ENCODE results near the gene DNM3. TPM values are rescaled to one million over a fixed set of nuclear protein-coding genes. Genes with fewer than 3 reads are reported as not detected.

DNM3 gene
- total RNA-seq, 1 donor from 2014 or later: 1.6 TPM

DNA sequence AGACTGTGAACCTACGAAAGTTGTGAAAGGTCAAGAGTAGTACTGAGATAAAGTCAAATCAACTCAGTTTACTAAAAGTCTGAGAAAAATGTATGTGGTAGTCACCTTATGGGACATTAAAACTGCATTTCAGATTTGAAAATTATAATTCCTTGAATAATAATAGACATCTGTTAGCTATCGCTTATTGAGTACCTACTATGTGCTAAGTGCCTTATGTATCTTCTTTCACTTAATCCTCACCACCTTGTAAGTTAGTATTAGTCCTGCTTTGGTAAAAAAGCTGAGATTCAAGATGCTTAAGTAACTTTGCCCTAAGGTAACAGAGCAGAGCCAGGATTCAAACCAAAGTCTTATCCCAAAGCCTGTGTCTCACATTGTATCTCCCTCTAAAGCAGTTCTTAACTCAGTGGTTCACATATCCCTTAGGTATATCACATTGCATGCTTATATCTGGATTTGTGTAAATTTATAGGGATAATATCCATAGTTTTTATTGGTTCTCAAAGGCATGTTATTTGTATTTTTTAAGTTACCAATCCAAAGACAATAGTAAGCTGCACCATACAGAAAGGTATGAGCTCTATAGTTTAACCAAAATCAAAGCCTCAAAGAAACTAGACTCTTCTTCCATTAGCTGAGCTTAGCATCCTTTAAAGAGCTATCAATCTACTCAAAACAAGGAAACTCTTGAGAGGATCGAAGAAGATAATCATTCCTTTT lies 601.7 kb downstream of the DNM3 start:
- ATAC-seq: no peak

GRCh38 chr1:172443666-172444453 lies 602.6 kb downstream of the DNM3 start, which contains the start of gene PIGC:
PIGC (minus strand) TSS chr1:172444069; CDS start chr1:172442622, 1,447 bp downstream.
- peak; percentile 96 for ATAC-seq

DNA sequence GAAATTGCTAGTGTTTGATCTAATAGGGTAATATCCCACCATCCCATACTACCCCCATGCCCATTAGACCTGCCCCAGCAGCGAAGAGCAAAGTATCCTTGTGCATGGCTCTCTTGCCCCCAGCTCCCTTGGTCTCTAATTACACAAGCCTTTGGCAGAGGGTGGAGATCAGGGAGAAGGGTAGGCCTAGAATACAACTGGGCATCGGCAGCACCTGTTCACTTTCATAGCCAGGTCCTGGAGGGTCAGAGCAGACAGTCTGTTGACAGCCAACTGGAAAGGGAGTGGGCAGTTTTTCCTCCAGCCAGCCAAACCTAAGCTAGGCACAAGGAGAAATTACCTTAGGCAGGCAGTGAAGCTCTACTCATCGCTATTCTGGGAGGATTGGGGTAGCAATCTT lies 605.2 kb downstream of the DNM3 start:
- no peak for ATAC-seq

DNA sequence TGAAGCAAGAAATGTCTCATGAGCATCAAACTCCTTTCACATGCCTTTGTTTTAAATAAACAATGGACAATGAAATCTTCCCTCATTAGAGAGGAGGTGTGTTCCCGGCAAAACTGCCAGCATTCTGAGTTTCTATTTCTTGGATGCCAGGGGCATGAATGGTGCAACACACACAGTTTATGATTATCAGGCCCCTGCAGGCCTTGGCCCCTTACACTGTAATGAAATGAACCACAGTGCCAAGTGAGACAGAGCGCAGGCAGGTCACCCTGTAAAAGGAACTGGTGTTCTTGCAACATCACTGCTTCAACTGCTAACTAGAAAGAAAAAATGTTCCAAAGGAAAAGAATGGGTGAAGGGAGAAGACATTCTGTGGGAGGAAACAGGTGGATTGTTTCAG lies 606.3 kb downstream of the DNM3 start:
- ATAC-seq: no peak

- peak; percentile 88 for ATAC-seq
Observed at GRCh38 chr1:172448995-172449584, 607.8 kb downstream of the DNM3 start.

- ATAC-seq: peak; percentile 66
Observed at GRCh38 chr1:172449585-172450523, 608.6 kb downstream of the DNM3 start.

- ATAC-seq: no peak
Observed at GRCh38 chr1:172450524-172450885, 609.2 kb downstream of the DNM3 start.

DNA sequence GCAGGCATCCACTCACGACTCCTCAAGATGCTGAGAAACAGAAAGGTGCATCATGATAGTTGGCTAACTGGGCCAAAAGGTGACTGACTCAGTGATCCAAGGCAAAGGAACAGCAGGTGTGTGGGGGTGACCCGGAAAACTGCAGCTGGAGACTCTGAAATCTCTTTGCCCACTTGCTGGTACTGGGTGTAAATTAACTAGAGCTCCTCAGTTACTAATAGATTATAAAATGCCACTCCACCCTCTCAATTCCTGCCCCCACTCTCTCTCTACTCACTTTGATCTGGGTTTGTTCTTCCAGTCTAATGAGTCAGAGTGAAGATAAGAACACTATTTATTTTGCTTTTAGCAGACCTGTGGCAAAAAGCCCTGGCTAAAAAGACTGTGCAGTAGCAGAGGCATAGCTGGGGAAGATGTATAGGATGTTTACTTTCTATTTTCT lies 609.7 kb downstream of the DNM3 start:
- no peak for ATAC-seq

GRCh38 chr1:172452536-172453152 lies 611.3 kb downstream of the DNM3 start:
- no peak for ATAC-seq

DNA sequence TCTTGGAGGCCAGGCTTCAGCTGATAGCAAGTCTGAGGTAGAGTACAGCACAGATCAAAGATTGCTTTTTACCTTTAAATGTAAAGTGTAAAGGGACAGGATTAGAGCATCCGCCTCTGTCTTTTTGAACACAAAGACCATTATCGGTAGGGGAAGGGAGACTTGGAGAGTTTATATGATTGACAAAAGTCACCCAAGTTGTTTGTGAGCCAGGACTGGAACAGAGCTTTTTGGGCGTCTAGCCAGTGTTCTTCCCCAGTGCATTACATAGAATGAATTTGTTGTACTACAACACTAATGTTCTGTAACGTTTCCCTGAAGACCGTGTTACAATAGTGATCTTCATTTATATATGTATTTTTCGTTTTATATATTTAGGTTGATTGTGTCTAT lies 611.9 kb downstream of the DNM3 start:
- ATAC-seq: no peak

DNA sequence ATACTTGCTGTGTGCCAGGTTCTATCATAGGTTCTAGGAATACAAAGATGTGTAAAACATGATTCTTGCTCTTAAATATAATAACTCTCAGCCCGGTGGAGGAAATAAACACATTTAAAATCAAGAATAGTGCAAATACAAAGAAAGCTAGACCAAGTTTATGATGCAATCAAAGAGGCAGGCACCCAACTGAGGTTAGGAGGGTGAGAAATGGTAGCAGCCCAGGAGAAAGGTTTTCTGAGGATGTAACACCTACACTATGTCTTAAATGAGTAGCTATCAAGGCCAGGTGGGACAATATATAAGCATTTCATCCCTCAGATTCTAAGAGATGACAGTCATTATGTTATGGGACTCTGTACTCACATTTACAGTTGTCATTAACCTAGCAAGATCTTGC lies 612.3 kb downstream of the DNM3 start:
- no peak for ATAC-seq

DNA sequence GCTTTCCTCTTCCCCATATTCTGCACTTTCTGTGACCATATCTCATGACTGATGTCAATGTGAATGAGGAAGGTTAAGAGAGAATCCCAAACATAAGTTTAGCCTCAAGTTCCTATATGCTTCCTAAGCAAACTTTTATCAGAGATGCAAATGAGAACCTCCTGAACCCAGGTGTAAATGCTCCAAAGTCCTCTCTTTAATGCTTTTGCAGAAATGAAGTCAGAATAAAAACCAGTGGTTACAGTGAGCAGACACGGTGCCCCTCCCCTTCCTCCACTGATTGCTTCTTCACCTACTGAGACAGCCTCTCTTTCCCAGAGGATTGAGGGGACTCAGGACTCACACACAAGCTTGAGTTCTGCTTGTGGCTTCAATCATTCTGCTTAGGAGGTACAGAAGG lies 614.2 kb downstream of the DNM3 start:
- no peak for ATAC-seq

DNA sequence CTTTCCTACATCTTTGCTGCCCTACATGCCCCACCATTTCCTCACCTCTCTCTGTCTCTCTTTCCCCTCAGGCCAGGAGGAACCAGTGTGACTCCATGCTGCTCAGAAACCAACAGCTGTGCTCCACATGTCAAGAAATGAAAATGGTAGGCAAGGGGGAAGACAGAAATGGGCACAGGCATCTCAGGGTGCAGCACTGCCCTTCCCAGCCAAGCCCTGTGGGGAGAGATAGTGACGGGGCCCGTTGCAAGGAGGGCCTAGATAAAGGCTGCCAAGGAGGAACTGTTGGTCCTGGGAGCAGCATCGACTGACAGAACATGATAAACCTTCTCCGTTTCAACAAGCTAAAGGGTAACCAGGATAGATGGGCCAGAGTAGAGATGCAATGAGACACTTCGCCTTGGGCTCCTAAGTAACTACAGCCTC lies 615.1 kb downstream of the DNM3 start:
- no peak for ATAC-seq

GRCh38 chr1:172457479-172458130 lies 616.3 kb downstream of the DNM3 start:
- no peak for ATAC-seq

DNA sequence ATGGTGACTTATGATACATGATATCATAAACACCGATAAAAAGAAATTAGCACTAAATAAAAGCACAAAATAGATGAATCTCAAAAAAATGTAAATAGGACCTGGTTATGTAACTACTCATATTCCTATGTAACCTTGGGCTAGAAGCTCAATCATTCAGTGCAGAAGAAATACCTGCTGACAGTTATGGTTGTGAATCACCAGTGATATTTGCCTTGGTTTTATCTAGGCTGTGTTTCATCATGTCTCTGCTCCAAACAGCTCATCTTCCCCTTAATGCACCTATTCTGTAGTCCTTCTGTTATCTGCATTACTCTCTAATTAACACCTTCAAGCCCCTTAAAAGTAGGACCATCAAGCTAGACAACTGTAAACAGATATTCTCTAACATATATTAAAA lies 618.9 kb downstream of the DNM3 start:
- ATAC-seq: peak; percentile 78

DNA sequence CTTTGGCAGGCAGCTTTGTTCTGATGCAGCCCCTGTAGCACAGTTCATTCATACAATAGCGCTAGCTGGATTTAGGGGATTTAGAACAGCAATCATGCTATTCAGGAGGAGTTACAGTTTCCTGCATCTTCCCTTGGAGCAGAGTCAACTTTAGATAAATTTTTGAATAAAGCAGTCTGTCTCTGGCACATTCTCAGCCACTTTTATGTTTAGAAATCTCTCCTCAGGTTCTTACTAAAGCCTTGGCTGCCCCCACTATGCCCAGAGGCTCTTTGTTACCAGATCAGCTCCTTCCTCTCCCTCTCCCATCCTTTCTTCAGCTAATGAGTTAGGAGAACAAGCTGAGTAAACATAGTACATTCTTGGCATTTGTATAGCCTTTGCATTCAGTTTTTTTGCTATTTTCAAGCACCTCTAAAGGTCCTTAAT lies 619.6 kb downstream of the DNM3 start:
- peak; percentile 54 for ATAC-seq

Other genes with a start within 250 kb of the DNM3 start
- not detected for gene MYOCOS, start 219.3 kb upstream of the DNM3 start, total RNA-seq
- 0.20 TPM for gene MYOC, start 188.8 kb upstream of the DNM3 start, total RNA-seq
- gene VAMP4, start 99.4 kb upstream of the DNM3 start, total RNA-seq: 8.6 TPM
- 15.4 TPM for gene METTL13, start 59.8 kb upstream of the DNM3 start, total RNA-seq